ENCODE measurements around the gene SBF2.

GRCh38 chr11:10017911-10018310 lies 276.1 kb downstream of the SBF2 start:
- no peak for TF ChIP-seq CTCF (IDR thresholded peaks at IDR 0.05)
- TF ChIP-seq POLR2A (IDR thresholded peaks at IDR 0.05), result no peak

Measured in esophagus squamous epithelium (tissue), 4 donors.